Astrocyte of the cerebellum (primary cell): ENCODE measurements around the gene MAP2K4.

Experiments used
- DNase-seq: peaks from one replicate; pipeline ENCODE4 v3.0.0-alpha.2; 2011; ENCODE audit warnings: low read depth
- H3K4me3 ChIP-seq: 2 replicates; pipeline ENCODE4 v1.5.1; 2011; ENCODE audit warnings: mild to moderate bottlenecking, low read depth, low read length, moderate library complexity
- in situ Hi-C: cut with HindIII; loops from 2 replicates; pipeline ENCODE4 v1.10.0; 2017; ENCODE audit warnings: low sequenced_read_pairs
- TF ChIP-seq, protein P1 (sequence below): IDR thresholded peaks from 2 replicates; pipeline ENCODE4 v1.5.1; 2012; ENCODE audit warnings: low read length, low read depth, moderate library complexity, mild to moderate bottlenecking; ENCODE audit errors: missing control alignments

MAP2K4 gene

DNA sequence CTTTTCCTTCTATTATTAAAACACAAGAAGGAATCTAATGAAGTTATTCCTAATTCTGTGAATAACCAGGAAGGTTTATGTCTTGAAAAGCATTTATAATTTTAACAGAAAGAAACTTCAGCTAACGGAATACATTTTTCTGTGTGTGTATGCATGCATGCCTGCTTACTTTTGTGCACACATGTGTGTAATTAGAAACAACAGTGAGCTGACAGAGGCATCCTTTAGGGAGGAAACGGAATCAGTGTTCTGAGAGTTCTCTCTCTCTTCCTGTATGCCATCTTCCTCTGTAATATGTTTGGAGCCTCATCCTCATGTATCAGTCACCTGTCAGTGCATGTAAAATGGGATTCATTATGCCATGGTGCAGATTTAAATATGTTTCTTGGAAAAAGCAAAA lies 107.0 kb downstream of the MAP2K4 start:
- in situ Hi-C loops: no loop called here
- TF ChIP-seq, protein P1, sequence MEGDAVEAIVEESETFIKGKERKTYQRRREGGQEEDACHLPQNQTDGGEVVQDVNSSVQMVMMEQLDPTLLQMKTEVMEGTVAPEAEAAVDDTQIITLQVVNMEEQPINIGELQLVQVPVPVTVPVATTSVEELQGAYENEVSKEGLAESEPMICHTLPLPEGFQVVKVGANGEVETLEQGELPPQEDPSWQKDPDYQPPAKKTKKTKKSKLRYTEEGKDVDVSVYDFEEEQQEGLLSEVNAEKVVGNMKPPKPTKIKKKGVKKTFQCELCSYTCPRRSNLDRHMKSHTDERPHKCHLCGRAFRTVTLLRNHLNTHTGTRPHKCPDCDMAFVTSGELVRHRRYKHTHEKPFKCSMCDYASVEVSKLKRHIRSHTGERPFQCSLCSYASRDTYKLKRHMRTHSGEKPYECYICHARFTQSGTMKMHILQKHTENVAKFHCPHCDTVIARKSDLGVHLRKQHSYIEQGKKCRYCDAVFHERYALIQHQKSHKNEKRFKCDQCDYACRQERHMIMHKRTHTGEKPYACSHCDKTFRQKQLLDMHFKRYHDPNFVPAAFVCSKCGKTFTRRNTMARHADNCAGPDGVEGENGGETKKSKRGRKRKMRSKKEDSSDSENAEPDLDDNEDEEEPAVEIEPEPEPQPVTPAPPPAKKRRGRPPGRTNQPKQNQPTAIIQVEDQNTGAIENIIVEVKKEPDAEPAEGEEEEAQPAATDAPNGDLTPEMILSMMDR: no peak
- DNase-seq: no peak
- H3K4me3 ChIP-seq: no peak overlapping the region

DNA sequence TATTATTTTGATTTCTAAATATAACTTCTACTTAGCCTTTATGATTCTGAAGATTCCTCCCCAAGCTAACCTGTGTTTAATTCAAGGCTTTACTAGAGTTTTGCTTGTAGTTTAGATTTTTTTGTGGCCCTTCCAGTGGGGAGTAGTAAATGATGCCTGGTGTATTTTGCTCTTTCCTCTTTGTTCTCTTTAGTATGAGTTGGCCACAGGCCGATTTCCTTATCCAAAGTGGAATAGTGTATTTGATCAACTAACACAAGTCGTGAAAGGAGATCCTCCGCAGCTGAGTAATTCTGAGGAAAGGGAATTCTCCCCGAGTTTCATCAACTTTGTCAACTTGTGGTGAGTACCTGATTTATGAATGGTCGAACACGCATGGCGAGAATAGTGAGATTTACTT lies 108.3 kb downstream of the MAP2K4 start:
- DNase-seq: no peak
- TF ChIP-seq, protein P1: no peak
- in situ Hi-C loops: no loop called here
- H3K4me3 ChIP-seq: no peak overlapping the region

DNA sequence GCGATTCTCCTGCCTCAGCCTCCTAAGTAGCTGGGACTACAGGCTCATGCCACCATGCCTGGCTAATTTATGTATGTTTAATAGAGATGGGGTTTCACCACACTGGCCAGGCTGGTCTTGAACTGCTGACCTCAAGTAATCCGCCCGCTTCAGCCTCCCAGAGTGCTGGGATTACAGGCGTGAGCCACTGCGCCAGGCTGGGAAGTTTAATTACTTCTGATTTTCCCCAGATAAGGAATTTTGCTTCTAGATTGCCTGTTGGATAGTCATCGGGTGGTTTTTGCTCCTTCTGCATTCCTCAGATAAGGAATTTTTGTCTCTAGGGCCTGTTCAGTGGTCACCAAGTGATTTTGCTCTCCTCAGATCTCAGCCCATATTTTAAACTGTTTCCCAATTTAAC lies 112.5 kb downstream of the MAP2K4 start:
- no peak overlapping the region for H3K4me3 ChIP-seq
- in situ Hi-C loops: no loop called here
- no peak for DNase-seq
- TF ChIP-seq, protein P1: no peak

DNA sequence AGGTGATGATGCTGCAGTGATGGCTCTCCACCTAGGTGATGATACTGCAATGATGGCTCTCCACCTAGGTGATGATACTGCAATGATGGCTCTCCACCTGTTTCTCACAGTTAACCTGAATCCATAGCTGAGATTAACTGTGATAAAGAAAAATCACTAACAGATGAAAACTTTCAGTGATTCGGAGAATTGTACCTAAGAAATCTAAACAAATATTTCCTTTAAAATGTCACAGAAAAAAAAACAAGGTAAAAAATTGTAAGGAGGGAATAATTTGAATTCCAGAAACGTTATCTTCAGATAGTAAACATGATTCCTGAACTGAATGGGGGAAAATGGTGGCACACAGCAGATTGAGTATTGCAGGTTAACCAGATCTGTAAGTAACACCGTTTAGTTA lies 113.4 kb downstream of the MAP2K4 start:
- DNase-seq: no peak
- in situ Hi-C loops: no loop called here
- no peak overlapping the region for H3K4me3 ChIP-seq
- TF ChIP-seq, protein P1: no peak

DNA sequence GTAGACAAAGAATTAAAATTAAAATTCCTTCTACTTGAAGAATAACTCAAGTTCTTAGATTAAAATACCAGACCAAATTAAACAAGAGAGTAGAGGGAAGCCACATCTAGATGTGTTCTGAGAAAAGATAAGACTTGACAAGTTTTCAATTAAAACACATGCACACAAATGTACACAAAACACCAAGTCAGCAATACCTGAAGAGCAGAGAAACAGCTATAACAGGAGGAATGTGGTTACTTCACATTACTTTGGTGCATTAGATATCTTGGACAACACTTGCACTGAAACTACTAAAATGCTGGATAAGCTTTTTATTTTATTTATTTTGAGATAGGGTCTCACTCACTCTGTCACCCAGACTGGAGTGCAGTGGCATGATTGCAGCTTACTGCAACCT lies 113.9 kb downstream of the MAP2K4 start:
- no peak for DNase-seq
- in situ Hi-C loops: no loop called here
- TF ChIP-seq, protein P1: no peak
- no peak overlapping the region for H3K4me3 ChIP-seq

DNA sequence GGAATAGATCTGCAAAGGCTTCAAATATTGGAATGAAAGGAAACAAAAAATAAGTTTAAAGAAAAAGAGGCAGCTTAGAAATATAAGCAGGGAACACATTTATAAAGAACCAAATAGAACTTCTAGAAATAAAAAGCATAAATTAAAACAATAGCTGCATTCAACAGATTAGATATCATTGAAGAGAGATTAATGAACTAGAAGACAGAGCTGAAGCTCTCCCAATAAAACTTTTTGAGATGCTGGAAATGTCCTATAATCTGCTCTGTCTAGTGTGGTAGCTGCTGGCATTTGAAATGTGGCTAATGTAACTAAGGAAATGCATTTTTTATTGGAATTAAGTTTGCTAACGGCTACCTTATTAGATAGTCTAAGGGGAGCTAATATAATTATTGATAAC lies 115.6 kb downstream of the MAP2K4 start:
- in situ Hi-C loops: no loop called here
- TF ChIP-seq, protein P1: no peak
- DNase-seq: no peak
- H3K4me3 ChIP-seq: no peak overlapping the region

DNA sequence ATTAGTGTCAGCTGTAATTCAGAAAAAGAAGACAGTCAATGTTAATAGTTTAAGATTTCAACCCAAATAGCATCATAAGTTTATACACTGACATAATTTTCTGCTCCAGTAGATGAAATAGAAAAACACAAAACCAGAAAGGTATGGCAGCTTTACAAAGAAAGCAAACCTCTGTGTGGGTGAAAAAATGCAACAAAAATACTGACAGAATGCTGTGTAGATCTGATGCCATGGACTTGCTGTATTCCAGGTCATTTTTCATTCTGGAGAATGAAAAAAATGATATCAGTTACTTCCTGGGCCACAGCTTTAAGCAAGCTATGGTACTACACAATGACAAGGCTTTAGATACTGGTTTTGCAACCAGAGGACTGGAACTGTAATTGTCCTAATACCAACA lies 116.0 kb downstream of the MAP2K4 start:
- TF ChIP-seq, protein P1: no peak
- in situ Hi-C loops: no loop called here
- no peak overlapping the region for H3K4me3 ChIP-seq
- DNase-seq: peak; percentile 22
